OCI-LY7 (cell line): Measurements from ENCODE around the gene SETD1B. TPM values are rescaled to one million over a fixed set of nuclear protein-coding genes. Genes with fewer than 3 reads are reported as not detected.

Source experiments
- BruUV-seq: library from RNA; stranded (reverse); fragments of 400-500 nt; replicated peaks from 2 replicates; lab custom pipeline; 2021; lab: Mats Ljungman, UMichigan
- CTCF ChIA-PET: fragments of 300-600 bp; sonication (Branson Sonifier 250); formaldehyde crosslinking; loops from one replicate; lab custom pipeline; 2022; ENCODE audit warnings: antibody characterized with exemption; ENCODE audit not compliant: unreplicated experiment; lab: Charles Lee
- POLR2A ChIA-PET: fragments of 300-600 bp; sonication (Branson Sonifier 250); formaldehyde crosslinking; loops from one replicate; lab custom pipeline; 2022; ENCODE audit warnings: antibody characterized with exemption; lab: Charles Lee
- DNase-seq: peaks from one replicate; pipeline ENCODE4 v3.0.0-alpha.2; 2015; ENCODE audit warnings: low spot score
- H2AFZ ChIP-seq: fragments of 200-600 bp; sonication (generic), shearing (Covaris generic); 2 replicates; pipeline ENCODE4 v1.6.1; 2014; ENCODE audit warnings: mild to moderate bottlenecking, antibody characterized with exemption, low read length, moderate library complexity
- H3K27ac ChIP-seq: fragments of 200-600 bp; sonication (generic); 2 replicates; pipeline ENCODE4 v1.5.1; 2014; ENCODE audit warnings: mixed run types, low read depth, mild to moderate bottlenecking, moderate library complexity, low read length, inconsistent platforms; ENCODE audit not compliant: poor library complexity, severe bottlenecking
- H3K36me3 ChIP-seq: fragments of 200-600 bp; sonication (generic); 2 replicates; pipeline ENCODE4 v1.6.1; 2014; ENCODE audit warnings: mild to moderate bottlenecking, antibody characterized with exemption, low read length, moderate library complexity, mixed read lengths; ENCODE audit not compliant: insufficient read depth
- H3K4me1 ChIP-seq: fragments of 200-600 bp; sonication (generic); 2 replicates; pipeline ENCODE4 v1.5.1; 2014; ENCODE audit warnings: mild to moderate bottlenecking, low read length; ENCODE audit not compliant: insufficient read depth, poor library complexity, severe bottlenecking
- H3K4me2 ChIP-seq: fragments of 200-600 bp; sonication (generic); 2 replicates; pipeline ENCODE4 v1.6.1; 2014; ENCODE audit warnings: mild to moderate bottlenecking, low read length
- H3K4me3 ChIP-seq: fragments of 200-600 bp; sonication (generic); 2 replicates; pipeline ENCODE4 v1.5.1; 2014; ENCODE audit warnings: mild to moderate bottlenecking, low read depth, low read length; ENCODE audit not compliant: poor library complexity, severe bottlenecking
- H3K79me2 ChIP-seq: fragments of 200-600 bp; sonication (generic); 2 replicates; pipeline ENCODE4 v1.6.1; 2016; ENCODE audit warnings: low read depth, mild to moderate bottlenecking, low read length, moderate library complexity, mixed read lengths; ENCODE audit not compliant: insufficient read depth
- H3K9me2 ChIP-seq: fragments of 200-600 bp; sonication (generic); 2 replicates; pipeline ENCODE4 v1.6.1; 2016; ENCODE audit warnings: mild to moderate bottlenecking, low read length, mixed read lengths; ENCODE audit not compliant: insufficient read depth
- H3K9me3 ChIP-seq: fragments of 200-600 bp; sonication (generic); 2 replicates; pipeline ENCODE4 v1.6.1; 2014; ENCODE audit warnings: mild to moderate bottlenecking, mixed run types, low read length, mixed read lengths
- H4K20me1 ChIP-seq: fragments of 200-600 bp; sonication (generic); 2 replicates; pipeline ENCODE4 v1.6.1; 2014; ENCODE audit warnings: mild to moderate bottlenecking, antibody characterized with exemption, low read length, moderate library complexity, mixed read lengths; ENCODE audit not compliant: insufficient read depth
- CTCF ChIP-seq: fragments of 200-600 bp; sonication (generic); conservative IDR thresholded peaks from 2 replicates; pipeline ENCODE4 v1.5.1; 2014; ENCODE audit warnings: mild to moderate bottlenecking, antibody characterized with exemption, low read length, moderate library complexity, mixed read lengths
- EZH2phosphoT487 ChIP-seq: fragments of 200-600 bp; sonication (generic); IDR thresholded peaks from 2 replicates; pipeline ENCODE4 v1.6.1; 2018; ENCODE audit warnings: low read depth, borderline replicate concordance, mild to moderate bottlenecking, mixed run types, antibody characterized with exemption, low read length, moderate library complexity, mixed read lengths
- intact Hi-C: fragments of 100-400 bp; cut with micrococcal nuclease; formaldehyde crosslinking; loops from one replicate; pipeline ENCODE4 v1.10.0; 2022; ENCODE audit not compliant: unreplicated experiment
- total RNA-seq, 2 experiments: library from RNA; depleted of rRNA in 1 of 2; stranded (reverse); fragments of >200 nt in 1 of 2; shearing (Covaris generic) in 1 of 2; gene quantifications; 2 replicates each; pipeline ENCODE4 v1.2.3, GENCODE V29; 2014 to 2022

Gene SETD1B
- total RNA-seq, 2 experiments from 2014 or later: 4.7 to 22.5 TPM

GRCh38 chr12:121810833-121811433 is 7.1 kb downstream of the SETD1B start:
- TF ChIP-seq EZH2phosphoT487 (no peak), CTCF (no peak)
- Histone ChIP-seq H3K36me3 (peaks cover 55% of the 10 kb centered on the region), H4K20me1 (peaks cover 6% of the 10 kb centered on the region; the same call in 1 of the 2 replicates), H3K4me1 (peaks cover 52% of the 10 kb centered on the region), H2AFZ (no peak overlapping the region), H3K79me2 (peaks cover 22% of the 10 kb centered on the region; the same call in 1 of the 2 replicates), H3K4me2 (peak overlapping the region; percentile 92), H3K9me3 (no peaks in the 10 kb centered on the region), H3K9me2 (no peaks in the 10 kb centered on the region), H3K27ac (peak overlapping the region; percentile 62), H3K4me3 (peak overlapping the region; percentile 72)
- intact Hi-C loops: no loop called here
- BruUV-seq: no TSS peak
- ChIA-PET CTCF (interaction anchor here (0.7 to 2.9 kb wide), 4 partner anchors 17 to 83 kb away, joined by 3 to 13 read pairs (median 3); partner anchors contain the start of gene RHOF), POLR2A (interaction anchor here (0.8 to 2.8 kb wide), 4 partner anchors 9 to 29 kb away, joined by 3 to 19 read pairs (median 7); partner anchors contain the start of gene RHOF)
- no peak for DNase-seq

- Histone ChIP-seq H3K4me1 (peaks cover 45% of the 10 kb centered on the region), H4K20me1 (peaks cover 6% of the 10 kb centered on the region; the same call in 1 of the 2 replicates), H3K79me2 (peaks cover 21% of the 10 kb centered on the region; the same call in 1 of the 2 replicates), H3K4me2 (peak overlapping the region; percentile 92), H3K27ac (peak overlapping the region; percentile 62), H3K9me2 (no peaks in the 10 kb centered on the region), H3K9me3 (no peaks in the 10 kb centered on the region), H3K4me3 (peak overlapping the region; percentile 72), H2AFZ (peak overlapping the region; percentile 50; the same call in 1 of the 2 replicates), H3K36me3 (peaks cover 60% of the 10 kb centered on the region)
- ChIA-PET CTCF (interaction anchor here (0.5 to 2.9 kb wide), 6 partner anchors 10 to 82 kb away, joined by 3 to 13 read pairs (median 3); partner anchors contain the start of gene RHOF), POLR2A (interaction anchor here (0.6 to 2.8 kb wide), 5 partner anchors 9 to 311 kb away, joined by 3 to 19 read pairs (median 6); partner anchors contain the start of gene RHOF)
- DNase-seq: peak; percentile 70
- BruUV-seq: no TSS peak
- intact Hi-C loops: loop anchor here (1.0 kb wide), 2 partner anchors 16 to 78 kb away; no protein-coding TSS in a partner anchor
- TF ChIP-seq CTCF (peak; percentile 96), EZH2phosphoT487 (no peak)
Measured at GRCh38 chr12:121811434-121812319, 7.9 kb downstream of the SETD1B start.
